Upper lobe of left lung (tissue), 6 donors: ENCODE measurements around the gene SERGEF. TPM values are rescaled to one million over a fixed set of nuclear protein-coding genes. Genes with fewer than 3 reads are reported as not detected.

Experiments
- ATAC-seq, 2 donors: fragments of 200-7000 bp; cut with Tn5 transposase; one replicate each; pipeline ENCODE4 v1.9.1; 2022; ENCODE audit warnings: mild to moderate bottlenecking in 2 of 2, moderate library complexity in 2 of 2; ENCODE audit not compliant: low FRiP score in 2 of 2
- DNase-seq, 2 donors: peaks; one replicate each; pipeline ENCODE4 v3.0.0-alpha.2; 2019 to 2020
- H3K27ac ChIP-seq, 4 donors: fragments of 200-600 bp; sonication (generic); one replicate each; pipeline ENCODE4 v1.5.1; 2016 to 2019
- H3K27me3 ChIP-seq, 4 donors: fragments of 200-600 bp; sonication (generic); one replicate each; pipeline ENCODE4 v1.5.1; 2017 to 2019
- H3K36me3 ChIP-seq, 4 donors: fragments of 200-600 bp; sonication (generic); one replicate each; pipeline ENCODE4 v1.5.1; 2016 to 2019
- H3K4me1 ChIP-seq, 4 donors: fragments of 200-600 bp; sonication (generic); one replicate each; pipeline ENCODE4 v1.5.1; 2018 to 2019
- H3K4me3 ChIP-seq, 4 donors: fragments of 200-600 bp; sonication (generic); one replicate each; pipeline ENCODE4 v1.5.1; 2017 to 2019; ENCODE audit warnings: mild to moderate bottlenecking in 2 of 4, moderate library complexity in 1 of 4
- H3K9me3 ChIP-seq, 4 donors: fragments of 200-600 bp; sonication (generic); one replicate each; pipeline ENCODE4 v1.5.1; 2018 to 2019
- EP300 ChIP-seq, 4 donors: sonication (generic); formaldehyde crosslinking; IDR thresholded peaks; one replicate each; pipeline ENCODE4 v1.5.1; 2017; ENCODE audit warnings: antibody characterized with exemption in 4 of 4, control low read depth in 2 of 4
- POLR2A ChIP-seq, 4 donors: fragments of 450-650 bp; IDR thresholded peaks; one replicate each; pipeline ENCODE4 v1.5.1; 2016 to 2017; ENCODE audit warnings: antibody characterized with exemption in 4 of 4, mild to moderate bottlenecking in 2 of 4
- POLR2AphosphoS5 ChIP-seq, 2 donors: sonication (generic); formaldehyde crosslinking; IDR thresholded peaks; one replicate each; pipeline ENCODE4 v1.5.1; 2017; ENCODE audit warnings: antibody characterized with exemption in 2 of 2
- whole genome bisulfite sequencing, 2 donors: methylation state at CpG; one replicate each; pipeline ENCODE4 v1.1.5; 2017 to 2018; 5-methylcytosine and 5-hydroxymethylcytosine counted together
- total RNA-seq, 6 donors: library from RNA; depleted of rRNA in 4 of 6; stranded (reverse); fragments of >200 nt in 4 of 6; gene quantifications; one replicate each; pipeline versions ENCODE4 v1.1.0 to v1.2.1, GENCODE V29; 2016 to 2021
- TF ChIP-seq, protein P1 (sequence below), 6 experiments: fragments of 450-650 bp in 4 of 6; fragments of 200-600 bp in 2 of 6; sonication (generic) in 2 of 6; IDR thresholded peaks; one replicate each; pipeline ENCODE4 v1.5.1; 2016 to 2019; ENCODE audit warnings: antibody characterized with exemption in 6 of 6
- donor health status: DM: no; HTN: no; CAD: no; lungs with moderate emphysema.
- donor health status: DM: no; HTN: yes; CAD: no; lungs with severe emphysema.

Gene SERGEF
- total RNA-seq, 6 donors from 2014 or later: 21.7 to 40.5 (median 34.8) TPM

GRCh38 chr11:17859552-17859951 is 153.3 kb downstream of the SERGEF start:
- ATAC-seq: no peak
- no peak overlapping the region for H3K4me3 ChIP-seq
- TF ChIP-seq POLR2A (IDR thresholded peaks at IDR 0.05) (no peak), POLR2AphosphoS5 (IDR thresholded peaks at IDR 0.05) (no peak), EP300 (IDR thresholded peaks at IDR 0.05) (no peak)
- TF ChIP-seq, protein P1, sequence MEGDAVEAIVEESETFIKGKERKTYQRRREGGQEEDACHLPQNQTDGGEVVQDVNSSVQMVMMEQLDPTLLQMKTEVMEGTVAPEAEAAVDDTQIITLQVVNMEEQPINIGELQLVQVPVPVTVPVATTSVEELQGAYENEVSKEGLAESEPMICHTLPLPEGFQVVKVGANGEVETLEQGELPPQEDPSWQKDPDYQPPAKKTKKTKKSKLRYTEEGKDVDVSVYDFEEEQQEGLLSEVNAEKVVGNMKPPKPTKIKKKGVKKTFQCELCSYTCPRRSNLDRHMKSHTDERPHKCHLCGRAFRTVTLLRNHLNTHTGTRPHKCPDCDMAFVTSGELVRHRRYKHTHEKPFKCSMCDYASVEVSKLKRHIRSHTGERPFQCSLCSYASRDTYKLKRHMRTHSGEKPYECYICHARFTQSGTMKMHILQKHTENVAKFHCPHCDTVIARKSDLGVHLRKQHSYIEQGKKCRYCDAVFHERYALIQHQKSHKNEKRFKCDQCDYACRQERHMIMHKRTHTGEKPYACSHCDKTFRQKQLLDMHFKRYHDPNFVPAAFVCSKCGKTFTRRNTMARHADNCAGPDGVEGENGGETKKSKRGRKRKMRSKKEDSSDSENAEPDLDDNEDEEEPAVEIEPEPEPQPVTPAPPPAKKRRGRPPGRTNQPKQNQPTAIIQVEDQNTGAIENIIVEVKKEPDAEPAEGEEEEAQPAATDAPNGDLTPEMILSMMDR (IDR thresholded peaks at IDR 0.05): no peak
- no peaks in the 10 kb centered on the region for H3K4me1 ChIP-seq
- no peaks in the 10 kb centered on the region for H3K9me3 ChIP-seq
- no peak overlapping the region for H3K27ac ChIP-seq
- DNase-seq: no peak
- no peaks in the 10 kb centered on the region for H3K27me3 ChIP-seq
- WGBS, 2 donors: 88 to 96% methylated on average over 2 of the region's 2 CpGs
- no peaks in the 10 kb centered on the region for H3K36me3 ChIP-seq

GRCh38 chr11:17855531-17856290 is 157.1 kb downstream of the SERGEF start:
- TF ChIP-seq, protein P1 (IDR thresholded peaks at IDR 0.05): no peak
- TF ChIP-seq EP300 (IDR thresholded peaks at IDR 0.05) (no peak), POLR2A (IDR thresholded peaks at IDR 0.05) (no peak), POLR2AphosphoS5 (IDR thresholded peaks at IDR 0.05) (no peak)
- Histone ChIP-seq H3K4me3 (no peak overlapping the region), H3K27ac (no peak overlapping the region), H3K4me1 (no peaks in the 10 kb centered on the region), H3K27me3 (no peaks in the 10 kb centered on the region), H3K9me3 (no peaks in the 10 kb centered on the region), H3K36me3 (no peaks in the 10 kb centered on the region)
- DNase-seq (no peak), ATAC-seq (no peak)
- WGBS, 2 donors: 77 to 81% methylated on average over 4 of the region's 4 CpGs

- TF ChIP-seq POLR2AphosphoS5 (IDR thresholded peaks at IDR 0.05): no peak
- no peak for TF ChIP-seq POLR2A (IDR thresholded peaks at IDR 0.05)
- no peak for TF ChIP-seq EP300 (IDR thresholded peaks at IDR 0.05)
- TF ChIP-seq, protein P1 (IDR thresholded peaks at IDR 0.05): no peak
- ATAC-seq: no peak
- WGBS, 2 donors: 79 to 92% methylated on average over 3 to 4 of the region's 4 CpGs
These were observed 159.6 kb downstream of the SERGEF start for GRCh38 chr11:17853280-17853679.

GRCh38 chr11:17852246-17852645 is 160.6 kb downstream of the SERGEF start:
- Histone ChIP-seq H3K4me1 (no peaks in the 10 kb centered on the region), H3K36me3 (no peaks in the 10 kb centered on the region), H3K27me3 (no peaks in the 10 kb centered on the region), H3K27ac (no peak overlapping the region), H3K9me3 (no peaks in the 10 kb centered on the region), H3K4me3 (no peak overlapping the region)
- TF ChIP-seq, protein P1 (IDR thresholded peaks at IDR 0.05): no peak
- TF ChIP-seq POLR2A (IDR thresholded peaks at IDR 0.05) (no peak), POLR2AphosphoS5 (IDR thresholded peaks at IDR 0.05) (no peak), EP300 (IDR thresholded peaks at IDR 0.05) (no peak)
- 92 to 100% methylated on average over 1 of the region's 1 CpG for WGBS, 2 donors
- ATAC-seq (no peak), DNase-seq (no peak)

More at GRCh38 chr11:17853280-17853679, 159.6 kb downstream of the SERGEF start:
- Histone ChIP-seq H3K36me3 (no peaks in the 10 kb centered on the region), H3K4me3 (no peak overlapping the region), H3K27me3 (no peaks in the 10 kb centered on the region), H3K9me3 (no peaks in the 10 kb centered on the region), H3K27ac (no peak overlapping the region), H3K4me1 (no peaks in the 10 kb centered on the region)
- DNase-seq: no peak

DNA sequence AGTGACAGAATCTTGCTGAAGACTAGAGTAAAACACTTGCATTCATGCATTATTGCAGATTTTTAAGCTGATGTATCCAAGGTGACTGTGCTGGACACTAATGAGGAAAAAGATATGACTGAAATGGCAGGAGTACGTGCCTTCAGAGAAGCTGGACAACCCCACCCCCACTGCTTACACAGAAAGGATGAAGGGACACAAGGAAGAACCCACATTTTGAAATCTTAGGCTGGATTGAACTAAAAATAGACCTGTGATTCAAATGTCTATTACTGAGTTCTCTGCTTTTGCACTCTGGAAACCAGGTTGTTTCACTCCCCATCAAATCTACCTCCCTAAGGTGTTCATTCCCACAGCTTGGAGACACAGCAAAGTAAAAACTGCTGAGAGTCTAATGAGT is 161.2 kb downstream of the SERGEF start:
- H3K4me3 ChIP-seq: no peak overlapping the region
- no peaks in the 10 kb centered on the region for H3K9me3 ChIP-seq
- no peak overlapping the region for H3K27ac ChIP-seq
- WGBS, 2 donors: 76 to 90% methylated on average over 1 of the region's 1 CpG
- no peaks in the 10 kb centered on the region for H3K27me3 ChIP-seq
- TF ChIP-seq, protein P1 (IDR thresholded peaks at IDR 0.05): no peak
- no peak for TF ChIP-seq EP300 (IDR thresholded peaks at IDR 0.05)
- TF ChIP-seq POLR2A (IDR thresholded peaks at IDR 0.05): no peak
- TF ChIP-seq POLR2AphosphoS5 (IDR thresholded peaks at IDR 0.05): no peak
- DNase-seq (no peak), ATAC-seq (no peak)
- H3K4me1 ChIP-seq: no peaks in the 10 kb centered on the region
- H3K36me3 ChIP-seq: peaks cover 0 to 3% (median 0%) of the 10 kb centered on the region in 4 donors
